ENCODE results near the gene LHFPL3.
"Not testable (repeated sequence)": the region's sequence is repeated elsewhere in the genome, so short reads cannot be mapped to it uniquely, and the experiment has no call there.

LHFPL3 gene

GRCh38 chr7:104906556-104906955 lies 578.2 kb downstream of the LHFPL3 start:
- H3K27me3 ChIP-seq (ENCODE audit: control insufficient read depth, insufficient read depth, low read length), result no peaks in the 10 kb centered on the region

GRCh38 chr7:104908636-104909035 lies 580.2 kb downstream of the LHFPL3 start:
- no peaks in the 10 kb centered on the region for H3K4me1 ChIP-seq (ENCODE audit: control insufficient read depth, low read depth, low read length)
- no peak overlapping the region for H3K9ac ChIP-seq (ENCODE audit: low read length)
- no peaks in the 10 kb centered on the region for H3K27me3 ChIP-seq (ENCODE audit: control insufficient read depth, insufficient read depth, low read length)
- no peak overlapping the region for H3K4me3 ChIP-seq (ENCODE audit: low read length)
- no peaks in the 10 kb centered on the region for H3K9me3 ChIP-seq (ENCODE audit: control insufficient read depth, low read depth, low read length)
- H3K36me3 ChIP-seq (ENCODE audit: control insufficient read depth, low read depth, low read length), result no peaks in the 10 kb centered on the region
- H3K27ac ChIP-seq (ENCODE audit: low read length), result no peak overlapping the region

More at GRCh38 chr7:104906556-104906955, 578.2 kb downstream of the LHFPL3 start:
- H3K9ac ChIP-seq (ENCODE audit: low read length), result no peak overlapping the region
- no peaks in the 10 kb centered on the region for H3K4me1 ChIP-seq (ENCODE audit: control insufficient read depth, low read depth, low read length)
- no peaks in the 10 kb centered on the region for H3K9me3 ChIP-seq (ENCODE audit: control insufficient read depth, low read depth, low read length)
- H3K27ac ChIP-seq (ENCODE audit: low read length), result no peak overlapping the region
- H3K36me3 ChIP-seq (ENCODE audit: control insufficient read depth, low read depth, low read length), result no peaks in the 10 kb centered on the region
- H3K4me3 ChIP-seq (ENCODE audit: low read length), result no peak overlapping the region

- Histone ChIP-seq H3K4me3 (ENCODE audit: low read length) (no peak overlapping the region), H3K27ac (ENCODE audit: low read length) (no peak overlapping the region), H3K4me1 (ENCODE audit: control insufficient read depth, low read depth, low read length) (no peaks in the 10 kb centered on the region), H3K9ac (ENCODE audit: low read length) (no peak overlapping the region), H3K36me3 (ENCODE audit: control insufficient read depth, low read depth, low read length) (no peaks in the 10 kb centered on the region), H3K9me3 (ENCODE audit: control insufficient read depth, low read depth, low read length) (no peaks in the 10 kb centered on the region), H3K27me3 (ENCODE audit: control insufficient read depth, insufficient read depth, low read length) (no peaks in the 10 kb centered on the region)
Observed at GRCh38 chr7:104909096-104909495, 580.7 kb downstream of the LHFPL3 start.

- H3K36me3 ChIP-seq (ENCODE audit: control insufficient read depth, low read depth, low read length), result no peaks in the 10 kb centered on the region
- no peak overlapping the region for H3K9ac ChIP-seq (ENCODE audit: low read length)
- H3K27ac ChIP-seq (ENCODE audit: low read length), result no peak overlapping the region
- no peak overlapping the region for H3K4me3 ChIP-seq (ENCODE audit: low read length)
- H3K9me3 ChIP-seq (ENCODE audit: control insufficient read depth, low read depth, low read length), result no peaks in the 10 kb centered on the region
- no peaks in the 10 kb centered on the region for H3K4me1 ChIP-seq (ENCODE audit: control insufficient read depth, low read depth, low read length)
- no peaks in the 10 kb centered on the region for H3K27me3 ChIP-seq (ENCODE audit: control insufficient read depth, insufficient read depth, low read length)
Observed at GRCh38 chr7:104914421-104914820, 586.0 kb downstream of the LHFPL3 start.

- Histone ChIP-seq H3K9ac (ENCODE audit: low read length) (no peak overlapping the region), H3K27me3 (ENCODE audit: control insufficient read depth, insufficient read depth, low read length) (no peaks in the 10 kb centered on the region), H3K4me3 (ENCODE audit: low read length) (no peak overlapping the region), H3K9me3 (ENCODE audit: control insufficient read depth, low read depth, low read length) (no peaks in the 10 kb centered on the region), H3K36me3 (ENCODE audit: control insufficient read depth, low read depth, low read length) (no peaks in the 10 kb centered on the region), H3K4me1 (ENCODE audit: control insufficient read depth, low read depth, low read length) (no peaks in the 10 kb centered on the region), H3K27ac (ENCODE audit: low read length) (no peak overlapping the region)
Observed at GRCh38 chr7:104921596-104921995, 593.2 kb downstream of the LHFPL3 start.

GRCh38 chr7:104922182-104923009 lies 594.0 kb downstream of the LHFPL3 start:
- Histone ChIP-seq H3K27ac (ENCODE audit: low read length) (no peak overlapping the region), H3K4me3 (ENCODE audit: low read length) (no peak overlapping the region), H3K9me3 (ENCODE audit: control insufficient read depth, low read depth, low read length) (no peaks in the 10 kb centered on the region), H3K9ac (ENCODE audit: low read length) (no peak overlapping the region), H3K36me3 (ENCODE audit: control insufficient read depth, low read depth, low read length) (no peaks in the 10 kb centered on the region), H3K4me1 (ENCODE audit: control insufficient read depth, low read depth, low read length) (peaks cover 6% of the 10 kb centered on the region), H3K27me3 (ENCODE audit: control insufficient read depth, insufficient read depth, low read length) (no peaks in the 10 kb centered on the region)

- Histone ChIP-seq H3K36me3 (ENCODE audit: control insufficient read depth, low read depth, low read length) (no peaks in the 10 kb centered on the region), H3K27ac (ENCODE audit: low read length) (no peak overlapping the region), H3K9ac (ENCODE audit: low read length) (no peak overlapping the region), H3K4me1 (ENCODE audit: control insufficient read depth, low read depth, low read length) (peaks cover 8% of the 10 kb centered on the region), H3K4me3 (ENCODE audit: low read length) (no peak overlapping the region), H3K9me3 (ENCODE audit: control insufficient read depth, low read depth, low read length) (no peaks in the 10 kb centered on the region), H3K27me3 (ENCODE audit: control insufficient read depth, insufficient read depth, low read length) (no peaks in the 10 kb centered on the region)
Observed at GRCh38 chr7:104923010-104923421, 594.6 kb downstream of the LHFPL3 start.

- not testable (repeated sequence) for H3K9ac ChIP-seq (ENCODE audit: low read length); H3K27ac ChIP-seq (ENCODE audit: low read length); H3K4me3 ChIP-seq (ENCODE audit: low read length); H3K27me3 ChIP-seq (ENCODE audit: control insufficient read depth, insufficient read depth, low read length); H3K36me3 ChIP-seq (ENCODE audit: control insufficient read depth, low read depth, low read length); H3K9me3 ChIP-seq (ENCODE audit: control insufficient read depth, low read depth, low read length)
- peaks cover 13% of the 10 kb centered on the region for H3K4me1 ChIP-seq (ENCODE audit: control insufficient read depth, low read depth, low read length)
Observed at GRCh38 chr7:104926189-104926588, 597.8 kb downstream of the LHFPL3 start.

- Histone ChIP-seq H3K9ac (ENCODE audit: low read length) (no peak overlapping the region), H3K27ac (ENCODE audit: low read length) (no peak overlapping the region), H3K9me3 (ENCODE audit: control insufficient read depth, low read depth, low read length) (no peaks in the 10 kb centered on the region), H3K4me3 (ENCODE audit: low read length) (no peak overlapping the region), H3K4me1 (ENCODE audit: control insufficient read depth, low read depth, low read length) (peaks cover 16% of the 10 kb centered on the region), H3K27me3 (ENCODE audit: control insufficient read depth, insufficient read depth, low read length) (no peaks in the 10 kb centered on the region), H3K36me3 (ENCODE audit: control insufficient read depth, low read depth, low read length) (no peaks in the 10 kb centered on the region)
Observed at GRCh38 chr7:104926601-104927041, 598.2 kb downstream of the LHFPL3 start.

GRCh38 chr7:104927055-104927454 lies 598.7 kb downstream of the LHFPL3 start:
- no peak overlapping the region for H3K9ac ChIP-seq (ENCODE audit: low read length)
- no peak overlapping the region for H3K4me3 ChIP-seq (ENCODE audit: low read length)
- no peaks in the 10 kb centered on the region for H3K27me3 ChIP-seq (ENCODE audit: control insufficient read depth, insufficient read depth, low read length)
- peaks cover 16% of the 10 kb centered on the region for H3K4me1 ChIP-seq (ENCODE audit: control insufficient read depth, low read depth, low read length)
- H3K9me3 ChIP-seq (ENCODE audit: control insufficient read depth, low read depth, low read length), result no peaks in the 10 kb centered on the region
- no peaks in the 10 kb centered on the region for H3K36me3 ChIP-seq (ENCODE audit: control insufficient read depth, low read depth, low read length)
- H3K27ac ChIP-seq (ENCODE audit: low read length), result no peak overlapping the region

GRCh38 chr7:104928721-104929400 lies 600.5 kb downstream of the LHFPL3 start:
- no peak overlapping the region for H3K27ac ChIP-seq (ENCODE audit: low read length)
- peaks cover 23% of the 10 kb centered on the region for H3K4me1 ChIP-seq (ENCODE audit: control insufficient read depth, low read depth, low read length)
- H3K4me3 ChIP-seq (ENCODE audit: low read length), result no peak overlapping the region
- no peaks in the 10 kb centered on the region for H3K9me3 ChIP-seq (ENCODE audit: control insufficient read depth, low read depth, low read length)
- no peaks in the 10 kb centered on the region for H3K27me3 ChIP-seq (ENCODE audit: control insufficient read depth, insufficient read depth, low read length)
- no peaks in the 10 kb centered on the region for H3K36me3 ChIP-seq (ENCODE audit: control insufficient read depth, low read depth, low read length)
- no peak overlapping the region for H3K9ac ChIP-seq (ENCODE audit: low read length)
